Cardiac atrium fibroblast (primary cell): ENCODE measurements around the gene UQCC3. TPM values are rescaled to one million over a fixed set of nuclear protein-coding genes. Genes with fewer than 3 reads are reported as not detected.

Source experiments
- total RNA-seq: library from RNA; depleted of rRNA; stranded (reverse); fragments of >200 nt; gene quantifications from 2 replicates; pipeline ENCODE4 v1.2.3, GENCODE V29; 2015

Gene UQCC3, protein sequence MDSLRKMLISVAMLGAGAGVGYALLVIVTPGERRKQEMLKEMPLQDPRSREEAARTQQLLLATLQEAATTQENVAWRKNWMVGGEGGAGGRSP
- 6.0 and 8.3 TPM in 2 replicates for total RNA-seq

DNA sequence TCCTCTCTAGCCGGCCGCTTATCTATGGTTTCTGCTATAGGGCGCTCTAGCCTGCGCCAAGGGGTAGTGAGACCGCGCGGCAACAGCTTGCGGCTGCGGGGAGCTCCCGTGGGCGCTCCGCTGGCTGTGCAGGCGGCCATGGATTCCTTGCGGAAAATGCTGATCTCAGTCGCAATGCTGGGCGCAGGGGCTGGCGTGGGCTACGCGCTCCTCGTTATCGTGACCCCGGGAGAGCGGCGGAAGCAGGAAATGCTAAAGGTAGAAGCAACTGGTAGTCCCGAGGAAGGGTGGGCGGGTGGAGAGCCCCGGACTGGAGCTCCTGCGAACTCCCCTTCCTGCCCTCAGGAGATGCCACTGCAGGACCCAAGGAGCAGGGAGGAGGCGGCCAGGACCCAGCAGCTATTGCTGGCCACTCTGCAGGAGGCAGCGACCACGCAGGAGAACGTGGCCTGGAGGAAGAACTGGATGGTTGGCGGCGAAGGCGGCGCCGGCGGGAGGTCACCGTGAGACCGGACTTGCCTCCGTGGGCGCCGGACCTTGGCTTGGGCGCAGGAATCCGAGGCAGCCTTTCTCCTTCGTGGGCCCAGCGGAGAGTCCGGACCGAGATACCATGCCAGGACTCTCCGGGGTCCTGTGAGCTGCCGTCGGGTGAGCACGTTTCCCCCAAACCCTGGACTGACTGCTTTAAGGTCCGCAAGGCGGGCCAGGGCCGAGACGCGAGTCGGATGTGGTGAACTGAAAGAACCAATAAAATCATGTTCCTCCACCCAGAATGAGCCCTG is at the start of gene UQCC3, which contains the start of gene LBHD1:
Gene UQCC3 (plus strand): TSS at position 66 of the 782 bp plus-strand sequence. CDS start 73 bp downstream, at position 139.
Gene LBHD1 (minus strand): TSS at position 660 of the 782 bp plus-strand sequence. CDS start 2,236 bp downstream, outside the sequence.

GRCh38 chr11:62645946-62646824 is 25.3 kb upstream of the UQCC3 start, which contains the start of gene GANAB:
Gene GANAB, minus strand, starts transcription at chr11:62646613. Its CDS starts 14 bp downstream, at chr11:62646599.

DNA sequence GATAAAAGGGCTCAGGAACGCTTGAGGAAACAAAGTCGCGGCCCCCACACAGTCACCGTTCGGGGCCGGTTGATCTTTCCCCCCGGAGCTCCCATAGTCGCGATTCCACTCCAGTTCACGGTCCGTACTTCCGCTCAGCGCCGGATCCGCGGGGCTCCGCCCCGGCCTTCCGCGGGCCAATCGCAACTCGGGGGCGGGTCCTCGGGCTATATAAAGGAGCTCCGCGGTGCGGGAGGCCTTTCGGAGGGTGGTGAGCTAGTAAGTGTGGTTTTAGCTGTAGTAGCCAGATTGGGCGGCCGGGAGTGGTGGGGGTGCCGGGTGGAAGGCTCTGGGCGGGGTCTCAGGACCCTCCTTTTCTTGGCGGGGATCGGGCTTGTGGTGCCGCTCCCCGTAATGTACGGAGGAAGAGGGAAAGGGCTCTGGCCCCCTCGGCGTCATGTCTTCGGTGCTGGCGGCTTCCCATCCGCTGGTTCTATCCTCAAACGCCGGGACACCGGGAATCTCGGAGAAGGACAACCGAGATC is 6.3 kb upstream of the UQCC3 start, which contains the start of the genes C11orf98 and CSKMT:
Gene C11orf98 (minus strand): TSS at position 136 of the 524 bp plus-strand sequence. CDS start 41 bp downstream, at position 95.
Gene CSKMT (plus strand): TSS at position 238 of the 524 bp plus-strand sequence. CDS start 568 bp downstream, outside the sequence.

GRCh38 chr11:62678770-62679696 is 7.6 kb downstream of the UQCC3 start, which contains the start of gene UBXN1:
Gene UBXN1, minus strand, starts transcription at chr11:62679073. Its CDS starts 150 bp downstream, at chr11:62678923.

DNA sequence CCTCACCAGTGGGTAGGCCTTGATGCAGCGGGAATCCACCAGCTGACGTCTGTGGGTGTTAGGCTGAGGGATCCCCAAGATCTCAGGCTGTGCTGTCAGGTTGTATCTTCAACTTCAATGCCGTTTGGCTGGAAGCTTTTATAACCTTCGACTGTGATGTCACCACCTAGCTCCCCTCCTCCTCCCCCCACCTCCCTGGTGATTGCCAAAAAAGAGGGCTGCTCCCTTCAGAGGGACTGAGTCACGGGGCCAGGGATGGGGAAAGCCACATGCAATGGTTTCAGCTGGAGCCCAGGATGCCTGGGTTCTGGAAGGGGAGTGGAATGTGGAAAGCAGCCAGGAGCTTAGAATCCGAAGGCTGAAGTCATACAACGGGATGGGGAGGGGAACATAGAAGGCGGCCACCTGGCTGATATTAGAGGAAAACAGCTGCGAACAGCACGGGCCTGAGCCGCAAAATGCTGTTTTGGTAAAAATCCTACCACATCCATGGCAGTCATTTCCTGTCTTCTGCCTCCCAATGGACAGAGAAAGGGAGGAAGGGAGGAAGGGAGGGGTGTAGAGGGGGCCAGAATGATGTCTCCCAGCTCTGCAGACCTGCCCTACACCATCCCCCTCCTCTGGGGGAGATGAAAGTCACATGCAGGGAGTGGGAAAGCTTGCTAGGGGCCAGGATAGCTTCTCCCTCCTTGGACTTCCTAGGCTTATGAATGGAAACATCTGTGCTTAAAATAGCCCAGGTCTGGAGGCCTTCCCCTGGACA is 18.1 kb downstream of the UQCC3 start, which contains the start of gene LRRN4CL:
Gene LRRN4CL (minus strand): TSS at position 110 of the 763 bp plus-strand sequence. CDS start 1,022 bp downstream, outside the sequence.

DNA sequence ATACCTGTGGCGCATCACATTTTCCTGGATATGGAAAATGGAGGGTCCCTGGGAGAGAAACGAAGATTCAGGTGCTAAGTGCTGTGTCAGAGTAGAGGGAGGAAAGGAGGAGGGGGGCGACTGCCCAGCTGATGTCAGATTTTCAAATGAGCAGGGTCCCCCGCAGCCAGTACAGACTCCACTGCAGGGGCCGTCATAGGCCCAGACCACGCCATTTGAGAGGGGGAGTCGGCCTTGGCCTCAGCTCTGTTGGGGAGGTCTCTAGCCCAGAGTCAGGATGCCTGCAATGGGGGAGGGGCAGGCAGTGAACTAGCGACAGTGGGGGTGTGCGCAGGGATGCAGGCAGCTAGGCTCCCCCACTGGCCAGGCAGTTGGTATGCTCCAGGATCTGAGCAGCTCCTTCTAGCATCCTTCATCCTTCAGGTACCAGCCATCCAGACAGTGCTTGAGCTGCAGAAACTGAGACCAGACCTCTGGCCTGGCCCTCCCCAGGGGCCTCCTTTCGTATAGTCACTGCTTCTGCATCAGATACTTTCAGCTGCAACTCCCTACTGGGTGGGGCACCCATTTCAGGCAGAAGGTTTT is 35.9 kb downstream of the UQCC3 start, which contains the start of the genes BSCL2 and GNG3:
Gene BSCL2 (minus strand): TSS at position 148 of the 585 bp plus-strand sequence. CDS start 229 bp downstream, outside the sequence.
Gene GNG3 (plus strand): TSS at position 400 of the 585 bp plus-strand sequence. CDS start 620 bp downstream, outside the sequence.

Other genes starting within 250 kb of the UQCC3 start
- 394 and 434 TPM in 2 replicates for gene AHNAK, start 124.9 kb upstream of the UQCC3 start, total RNA-seq
- gene EEF1G, start 97.8 kb upstream of the UQCC3 start, total RNA-seq = 2,078 and 2,099 TPM in 2 replicates
- 6.9 and 12.0 TPM in 2 replicates for gene TUT1, start 80.2 kb upstream of the UQCC3 start, total RNA-seq
- gene MTA2, start 69.8 kb upstream of the UQCC3 start, total RNA-seq = 72.6 and 86.1 TPM in 2 replicates
- 25.8 and 43.1 TPM in 2 replicates for gene EML3, start 58.9 kb upstream of the UQCC3 start, total RNA-seq
- gene ROM1, start 58.4 kb upstream of the UQCC3 start, total RNA-seq = 9.2 and 24.7 TPM in 2 replicates
- gene B3GAT3, start 49.7 kb upstream of the UQCC3 start, total RNA-seq = 24.9 and 44.4 TPM in 2 replicates
- 314 and 339 TPM in 2 replicates for gene GANAB, start 25.1 kb upstream of the UQCC3 start, total RNA-seq
- 27.1 and 27.7 TPM in 2 replicates for gene INTS5, start 18.4 kb upstream of the UQCC3 start, total RNA-seq
- 57.8 and 68.1 TPM in 2 replicates for gene C11orf98, start 6.5 kb upstream of the UQCC3 start, total RNA-seq
- 1.4 and 7.5 TPM in 2 replicates for gene CSKMT, start 6.4 kb upstream of the UQCC3 start, total RNA-seq
- 1.1 and 5.2 TPM in 2 replicates for gene LBHD1, start 594 bp downstream of the UQCC3 start, total RNA-seq
- gene UBXN1, start 7.4 kb downstream of the UQCC3 start, total RNA-seq = 71.9 and 88.5 TPM in 2 replicates
- gene LRRN4CL, start 17.9 kb downstream of the UQCC3 start, total RNA-seq = 0.72 and 1.5 TPM in 2 replicates
- gene BSCL2, start 35.8 kb downstream of the UQCC3 start, total RNA-seq = 29.8 and 44.4 TPM in 2 replicates
- not detected in 2 replicates for gene GNG3, start 36.0 kb downstream of the UQCC3 start, total RNA-seq
- gene HNRNPUL2, start 55.8 kb downstream of the UQCC3 start, total RNA-seq = 4.9 and 20.2 TPM in 2 replicates
- 15.7 and 16.1 TPM in 2 replicates for gene TTC9C, start 56.8 kb downstream of the UQCC3 start, total RNA-seq
- gene ZBTB3, start 82.5 kb downstream of the UQCC3 start, total RNA-seq = 6.5 and 7.6 TPM in 2 replicates
- gene POLR2G, start 89.9 kb downstream of the UQCC3 start, total RNA-seq = 61.4 and 68.5 TPM in 2 replicates
- gene TAF6L, start 99.7 kb downstream of the UQCC3 start, total RNA-seq = 10.7 and 11.7 TPM in 2 replicates
- 77.8 and 83.1 TPM in 2 replicates for gene TMEM179B, start 115.7 kb downstream of the UQCC3 start, total RNA-seq
- gene TMEM223, start 120.3 kb downstream of the UQCC3 start, total RNA-seq = 18.6 and 31.2 TPM in 2 replicates
- gene NXF1, start 133.8 kb downstream of the UQCC3 start, total RNA-seq = 19.3 and 20.2 TPM in 2 replicates
- gene STX5, start 160.4 kb downstream of the UQCC3 start, total RNA-seq = 57.0 and 62.5 TPM in 2 replicates
- gene TEX54, start 161.2 kb downstream of the UQCC3 start, total RNA-seq = not detected in 2 replicates
- 20.4 and 50.1 TPM in 2 replicates for gene WDR74, start 167.9 kb downstream of the UQCC3 start, total RNA-seq
- 153 and 162 TPM in 2 replicates for gene SLC3A2, start 209.2 kb downstream of the UQCC3 start, total RNA-seq
- not detected in 2 replicates for gene CHRM1, start 249.7 kb downstream of the UQCC3 start, total RNA-seq